Activated T-cell treated with anti-CD3 and anti-CD28 coated beads, Interleukin-2, amount 50 U/mL, for 72 hours (primary cell): Measurements from ENCODE around the gene TUBB1. TPM values are rescaled to one million over a fixed set of nuclear protein-coding genes. Genes with fewer than 3 reads are reported as not detected.

Experiments used
- ATAC-seq, 2 donors: fragments of 150-1000 bp; cut with Tn5 transposase; replicated peaks in 1 of 2; 2 replicates each; pipeline ENCODE4 v1.10.0; 2021; ENCODE audit warnings: moderate library complexity in 2 of 2, mild to moderate bottlenecking in 1 of 2
- DNase-seq, 2 donors: peaks; one replicate each; pipeline ENCODE4 v3.0.0; 2021 to 2022; ENCODE audit warnings: mixed read lengths in 1 of 2
- H3K27ac Mint-ChIP-seq: one replicate; pipeline ENCODE4 v1.8.0; 2022; ENCODE audit warnings: mild to moderate bottlenecking, moderate library complexity, mixed read lengths
- H3K27me3 Mint-ChIP-seq: one replicate; pipeline ENCODE4 v1.8.0; 2022; ENCODE audit warnings: low read depth, mixed read lengths
- H3K36me3 Mint-ChIP-seq, 2 donors: one replicate each; pipeline ENCODE4 v1.8.0; 2022; ENCODE audit warnings: mixed read lengths in 2 of 2, mild to moderate bottlenecking in 1 of 2; ENCODE audit not compliant: insufficient read depth in 2 of 2
- H3K4me1 Mint-ChIP-seq: one replicate; pipeline ENCODE4 v1.8.0; 2022; ENCODE audit warnings: low read depth, mixed read lengths
- H3K4me3 Mint-ChIP-seq, 2 donors: one replicate each; pipeline ENCODE4 v1.8.0; 2022; ENCODE audit warnings: mild to moderate bottlenecking in 2 of 2, mixed read lengths in 2 of 2, moderate library complexity in 2 of 2
- H3K9me3 Mint-ChIP-seq, 2 donors: one replicate each; pipeline ENCODE4 v1.8.0; 2022; ENCODE audit warnings: mixed read lengths in 2 of 2
- total RNA-seq, 2 donors: library from RNA; stranded (reverse); gene quantifications; one replicate each; pipeline ENCODE4 v1.2.3, GENCODE V29; 2022

Gene TUBB1
- total RNA-seq, 2 donors from 2014 or later, result not detected

GRCh38 chr20:59003836-59004492 is 15.3 kb upstream of the TUBB1 start:
- H3K27me3 Mint-ChIP-seq, result no peaks in the 10 kb centered on the region
- H3K9me3 Mint-ChIP-seq, result no peaks in the 10 kb centered on the region
- peak overlapping the region; percentile 29 for H3K27ac Mint-ChIP-seq
- ATAC-seq (no peak), DNase-seq (no peak)
- peaks cover 33% of the 10 kb centered on the region for H3K4me1 Mint-ChIP-seq
- H3K36me3 Mint-ChIP-seq, result peaks cover 0 to 2% of the 10 kb centered on the region in 2 donors
- H3K4me3 Mint-ChIP-seq, result peak overlapping the region; percentile 87 to 91

- Mint-ChIP-seq H3K27me3 (no peaks in the 10 kb centered on the region), H3K36me3 (peaks cover 0 to 2% of the 10 kb centered on the region in 2 donors), H3K4me1 (peaks cover 33% of the 10 kb centered on the region), H3K4me3 (peak overlapping the region; percentile 87 to 91), H3K9me3 (no peaks in the 10 kb centered on the region), H3K27ac (peak overlapping the region; percentile 67)
- ATAC-seq (no peak), DNase-seq (peak; percentile 55 to 61)
Observed at GRCh38 chr20:59004493-59004762, 14.8 kb upstream of the TUBB1 start.

- peak; percentile 30 to 37 for ATAC-seq
- Mint-ChIP-seq H3K4me1 (peaks cover 33% of the 10 kb centered on the region), H3K27ac (peak overlapping the region; percentile 67), H3K36me3 (peaks cover 0 to 2% of the 10 kb centered on the region in 2 donors), H3K9me3 (no peaks in the 10 kb centered on the region), H3K4me3 (peak overlapping the region; percentile 87 to 91), H3K27me3 (no peaks in the 10 kb centered on the region)
- peak; percentile 38 to 41 for DNase-seq
Observed at GRCh38 chr20:59004763-59005522, 14.3 kb upstream of the TUBB1 start.

GRCh38 chr20:59005523-59006166 is 13.6 kb upstream of the TUBB1 start:
- ATAC-seq (peak in 1 of 2 donors; percentile 2), DNase-seq (no peak)
- Mint-ChIP-seq H3K4me1 (peaks cover 33% of the 10 kb centered on the region), H3K4me3 (peak overlapping the region; percentile 87 to 91), H3K27ac (peak overlapping the region; percentile 75), H3K27me3 (no peaks in the 10 kb centered on the region), H3K9me3 (no peaks in the 10 kb centered on the region), H3K36me3 (peaks cover 0 to 2% of the 10 kb centered on the region in 2 donors)

GRCh38 chr20:59006167-59006863 is 12.9 kb upstream of the TUBB1 start:
- Mint-ChIP-seq H3K4me1 (peaks cover 36% of the 10 kb centered on the region), H3K27me3 (no peaks in the 10 kb centered on the region), H3K36me3 (peaks cover 0 to 2% of the 10 kb centered on the region in 2 donors), H3K4me3 (peak overlapping the region; percentile 87 to 91), H3K9me3 (no peaks in the 10 kb centered on the region), H3K27ac (peak overlapping the region; percentile 75)
- ATAC-seq (peak; percentile 6 to 10), DNase-seq (no peak)

- Mint-ChIP-seq H3K9me3 (no peaks in the 10 kb centered on the region), H3K4me1 (peaks cover 39% of the 10 kb centered on the region), H3K4me3 (peak within 1 kb of the TSS; percentile 87 to 91), H3K36me3 (peaks cover 0 to 2% of the 10 kb centered on the region in 2 donors), H3K27ac (peak within 1 kb of the TSS; percentile 75), H3K27me3 (no peaks in the 10 kb centered on the region)
- ATAC-seq, result peak; percentile 86 to 87
- peak; percentile 66 to 68 for DNase-seq
Observed at GRCh38 chr20:59006864-59007664, 12.2 kb upstream of the TUBB1 start, which contains the start of gene CTSZ. CTSZ (minus strand) TSS chr20:59007254; CDS start chr20:59007128, 126 bp downstream.

GRCh38 chr20:59007665-59008511 is 11.3 kb upstream of the TUBB1 start:
- H3K4me3 Mint-ChIP-seq, result peak overlapping the region; percentile 81 to 83
- peaks cover 0 to 2% of the 10 kb centered on the region in 2 donors for H3K36me3 Mint-ChIP-seq
- peaks cover 39% of the 10 kb centered on the region for H3K4me1 Mint-ChIP-seq
- ATAC-seq (no peak), DNase-seq (no peak)
- no peak overlapping the region for H3K27ac Mint-ChIP-seq
- H3K27me3 Mint-ChIP-seq, result no peaks in the 10 kb centered on the region
- H3K9me3 Mint-ChIP-seq, result no peaks in the 10 kb centered on the region

- H3K27me3 Mint-ChIP-seq, result no peaks in the 10 kb centered on the region
- H3K27ac Mint-ChIP-seq, result no peak overlapping the region
- H3K4me3 Mint-ChIP-seq, result no peak overlapping the region
- ATAC-seq (no peak), DNase-seq (no peak)
- no peaks in the 10 kb centered on the region for H3K9me3 Mint-ChIP-seq
- peaks cover 0 to 2% of the 10 kb centered on the region in 2 donors for H3K36me3 Mint-ChIP-seq
- peaks cover 44% of the 10 kb centered on the region for H3K4me1 Mint-ChIP-seq
Observed at GRCh38 chr20:59008715-59009336, 10.4 kb upstream of the TUBB1 start.

- Mint-ChIP-seq H3K27ac (no peak overlapping the region), H3K36me3 (no peaks in the 10 kb centered on the region), H3K27me3 (no peaks in the 10 kb centered on the region), H3K4me3 (no peak overlapping the region), H3K4me1 (peaks cover 39% of the 10 kb centered on the region), H3K9me3 (no peaks in the 10 kb centered on the region)
- ATAC-seq (no peak), DNase-seq (no peak)
Observed at GRCh38 chr20:59010321-59010994, 8.8 kb upstream of the TUBB1 start.

GRCh38 chr20:59010995-59011873 is 8.0 kb upstream of the TUBB1 start:
- Mint-ChIP-seq H3K9me3 (no peaks in the 10 kb centered on the region), H3K4me3 (no peak overlapping the region), H3K27ac (no peak overlapping the region), H3K27me3 (no peaks in the 10 kb centered on the region), H3K4me1 (peaks cover 35% of the 10 kb centered on the region), H3K36me3 (no peaks in the 10 kb centered on the region)
- DNase-seq (no peak), ATAC-seq (no peak)
